Measurements from ENCODE around the gene FN1. TPM values are rescaled to one million over a fixed set of nuclear protein-coding genes. Genes with fewer than 3 reads are reported as not detected.

The FN1 gene
- total and polyA plus RNA-seq, 2 donors (not counting 1 experiment from before 2014, with no cell fraction given): 0.05 TPM; not detected in 1

- no CpG with 5 or more reads among the region's 3 CpGs for WGBS (ENCODE audit: insufficient coverage)
- H3K4me3 ChIP-seq (ENCODE audit: control extremely low read depth in 1 of 5, extremely low read depth in 1 of 5, insufficient read depth in 1 of 5, low read depth in 2 of 5, low read length in 4 of 5): no peak overlapping the region
- Mint-ChIP-seq H3K27ac (no peak overlapping the region), H3K4me1 (no peaks in the 10 kb centered on the region), H3K27me3 (peaks cover 24% of the 10 kb centered on the region), H3K9me3 (ENCODE audit: insufficient read depth) (no peaks in the 10 kb centered on the region), H3K4me3 (no peak overlapping the region)
- H4K20me1 ChIP-seq (ENCODE audit: control insufficient read depth, insufficient read depth, low read length, poor library complexity, severe bottlenecking): no peaks in the 10 kb centered on the region
- H3K27me3 ChIP-seq (replicated peaks in 1 of 4; ENCODE audit: control extremely low read depth in 1 of 4, control insufficient read depth in 3 of 4, insufficient read depth in 4 of 4, low read length in 3 of 4): peaks cover 0 to 11% (median 0%) of the 10 kb centered on the region in 4 experiments
- CTCF ChIA-PET: no interaction called here
- intact Hi-C loops (cut with micrococcal nuclease): no loop called here
- no peak overlapping the region for H3K4me2 ChIP-seq (replicated peaks; ENCODE audit: low read depth, low read length, poor library complexity, severe bottlenecking)
- no peak for TF ChIP-seq EZH2 (IDR thresholded peaks at IDR 0.05; ENCODE audit: borderline replicate concordance, insufficient read depth, low read depth, low read length, poor library complexity, severe bottlenecking)
- TF ChIP-seq CTCF (IDR thresholded peaks at IDR 0.05): no peak
- H3K27ac ChIP-seq (ENCODE audit: low read length in 2 of 2): no peak overlapping the region
- DNase-seq: no peak
- H3K9ac ChIP-seq (ENCODE audit: low read length): no peak overlapping the region
- POLR2A ChIA-PET: no interaction called here
- no peaks in the 10 kb centered on the region for H3K79me2 ChIP-seq (ENCODE audit: control insufficient read depth, insufficient read depth, low read length)
- no peaks in the 10 kb centered on the region for H3K4me1 ChIP-seq (ENCODE audit: control insufficient read depth in 2 of 2, insufficient read depth in 2 of 2, low read length in 2 of 2)
- H3K36me3 ChIP-seq (replicated peaks in 1 of 2; ENCODE audit: control extremely low read depth in 1 of 2, control insufficient read depth in 1 of 2, extremely low read depth in 1 of 2, insufficient read depth in 2 of 2, low read length in 1 of 2): no peaks in the 10 kb centered on the region
- ATAC-seq (ENCODE audit: low read depth): no peak
- no peak overlapping the region for H2AFZ ChIP-seq (ENCODE audit: insufficient read depth, low read depth, low read length, poor library complexity, severe bottlenecking)
- H3K9me3 ChIP-seq (ENCODE audit: control extremely low read depth in 1 of 3, control insufficient read depth in 2 of 3, insufficient read depth in 1 of 3, low read length in 2 of 3): no peaks in the 10 kb centered on the region
These were observed 16.8 kb downstream of the FN1 start for GRCh38 chr2:215419113-215419512.

DNA sequence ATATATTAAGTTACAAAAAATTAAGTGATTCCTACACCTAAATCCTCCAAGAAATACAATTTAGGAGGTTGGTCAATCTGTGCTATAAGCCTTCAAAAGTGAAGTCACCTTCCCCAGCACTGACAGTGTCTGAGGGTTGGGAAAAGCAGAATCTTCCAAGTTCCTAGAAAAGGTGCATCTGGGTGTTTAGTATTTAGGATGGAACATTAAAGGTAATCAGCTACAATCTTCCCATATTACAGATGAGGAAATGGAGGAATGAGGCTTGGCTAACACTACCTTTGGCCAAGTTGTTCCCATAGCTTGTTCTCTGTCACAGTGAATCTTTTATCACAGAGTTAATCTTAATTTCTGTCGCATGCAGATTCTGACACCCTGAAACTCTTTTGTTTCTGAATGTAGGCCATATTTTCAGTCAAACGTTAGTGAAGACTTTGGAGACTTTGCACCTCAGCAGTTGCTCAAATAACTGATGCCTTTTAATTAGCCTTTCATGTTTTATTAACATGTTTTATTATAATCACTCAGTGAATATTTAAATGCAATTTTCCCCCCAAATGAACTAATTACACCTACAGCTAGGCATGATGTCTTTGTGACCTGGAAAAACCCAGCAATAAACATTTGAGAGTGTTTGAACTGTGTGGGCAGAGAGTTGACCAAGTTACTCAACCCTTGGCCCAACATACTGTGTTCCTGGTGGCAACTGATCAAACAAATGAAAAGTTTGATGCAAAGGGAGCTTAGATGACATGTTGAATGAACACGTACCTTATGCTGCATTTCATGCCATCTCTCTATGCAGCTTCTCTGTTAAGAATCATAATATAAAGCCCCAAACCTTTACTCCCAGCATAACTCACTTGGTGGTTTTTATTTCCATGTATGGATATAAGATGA lies 17.6 kb downstream of the FN1 start:
- no peak for DNase-seq
- no peak for ATAC-seq (ENCODE audit: low read depth)
- Mint-ChIP-seq H3K4me3 (no peak overlapping the region), H3K4me1 (no peaks in the 10 kb centered on the region), H3K9me3 (ENCODE audit: insufficient read depth) (no peaks in the 10 kb centered on the region), H3K27me3 (peaks cover 30% of the 10 kb centered on the region), H3K27ac (no peak overlapping the region)
- Histone ChIP-seq H3K4me1 (ENCODE audit: control insufficient read depth in 2 of 2, insufficient read depth in 2 of 2, low read length in 2 of 2) (no peaks in the 10 kb centered on the region), H3K27me3 (replicated peaks in 1 of 4; ENCODE audit: control extremely low read depth in 1 of 4, control insufficient read depth in 3 of 4, insufficient read depth in 4 of 4, low read length in 3 of 4) (peaks cover 0 to 11% (median 0%) of the 10 kb centered on the region in 4 experiments), H3K4me2 (replicated peaks; ENCODE audit: low read depth, low read length, poor library complexity, severe bottlenecking) (no peak overlapping the region), H3K36me3 (replicated peaks in 1 of 2; ENCODE audit: control extremely low read depth in 1 of 2, control insufficient read depth in 1 of 2, extremely low read depth in 1 of 2, insufficient read depth in 2 of 2, low read length in 1 of 2) (no peaks in the 10 kb centered on the region), H3K4me3 (ENCODE audit: control extremely low read depth in 1 of 5, extremely low read depth in 1 of 5, insufficient read depth in 1 of 5, low read depth in 2 of 5, low read length in 4 of 5) (no peak overlapping the region), H4K20me1 (ENCODE audit: control insufficient read depth, insufficient read depth, low read length, poor library complexity, severe bottlenecking) (no peaks in the 10 kb centered on the region), H3K79me2 (ENCODE audit: control insufficient read depth, insufficient read depth, low read length) (no peaks in the 10 kb centered on the region), H2AFZ (ENCODE audit: insufficient read depth, low read depth, low read length, poor library complexity, severe bottlenecking) (no peak overlapping the region), H3K9me3 (ENCODE audit: control extremely low read depth in 1 of 3, control insufficient read depth in 2 of 3, insufficient read depth in 1 of 3, low read length in 2 of 3) (no peaks in the 10 kb centered on the region), H3K9ac (ENCODE audit: low read length) (no peak overlapping the region), H3K27ac (ENCODE audit: low read length in 2 of 2) (no peak overlapping the region)
- POLR2A ChIA-PET: no interaction called here
- 100% methylated on average over 1 of the region's 3 CpGs for WGBS (ENCODE audit: insufficient coverage)
- intact Hi-C loops (cut with micrococcal nuclease): no loop called here
- CTCF ChIA-PET: no interaction called here
- TF ChIP-seq CTCF (IDR thresholded peaks at IDR 0.05) (no peak), EZH2 (IDR thresholded peaks at IDR 0.05; ENCODE audit: borderline replicate concordance, insufficient read depth, low read depth, low read length, poor library complexity, severe bottlenecking) (no peak)
